GM23248 (cell line): Measurements from ENCODE around the gene KRT38.

Experiments
- EZH2 ChIP-seq: fragments of 200-600 bp; sonication (generic); IDR thresholded peaks from 2 replicates; pipeline ENCODE4 v1.6.1; 2018; ENCODE audit warnings: antibody characterized with exemption, mild to moderate bottlenecking; ENCODE audit not compliant: insufficient read depth, poor library complexity, severe bottlenecking
- EZH2phosphoT487 ChIP-seq: fragments of 200-600 bp; sonication (generic); IDR thresholded peaks from 2 replicates; pipeline ENCODE4 v1.6.1; 2018; ENCODE audit warnings: antibody characterized with exemption, moderate library complexity, mild to moderate bottlenecking, low read depth; ENCODE audit not compliant: insufficient read depth

GRCh38 chr17:41442739-41443138 is 2.0 kb upstream of the KRT38 start:
- TF ChIP-seq EZH2: no peak
- TF ChIP-seq EZH2phosphoT487: no peak
